HepG2 (cell line): Measurements from ENCODE around the gene UNC5A. TPM values are rescaled to one million over a fixed set of nuclear protein-coding genes. Genes with fewer than 3 reads are reported as not detected.

Source experiments
- ATAC-seq: fragments of 200-7000 bp; cut with Tn5 transposase; 3 replicates; pipeline ENCODE4 v1.9.1; 2020; ENCODE audit warnings: mild to moderate bottlenecking, moderate library complexity
- BruUV-seq: library from RNA; stranded (reverse); fragments of 400-500 nt; replicated peaks from 2 replicates; lab custom pipeline; 2021; lab: Mats Ljungman, UMichigan
- CTCF ChIA-PET: fragments of 300-600 bp; formaldehyde crosslinking; extraction: SDS; loops from one replicate; lab custom pipeline; 2021; ENCODE audit warnings: low total read pairs, inconsistent platforms, low intra/inter-chr PET ratio; lab: Yijun Ruan, JAX
- POLR2A ChIA-PET: fragments of 350-600 bp; sonication (Branson Sonifier 250); formaldehyde crosslinking; loops from one replicate; lab custom pipeline; 2020; ENCODE audit warnings: antibody characterized with exemption, inconsistent platforms; lab: Yijun Ruan, JAX
- DNase-seq: peaks from one replicate; pipeline ENCODE4 v3.0.0-alpha.2; 2015; ENCODE audit warnings: low spot score
- FAIRE-seq: peaks from 3 replicates; lab custom pipeline; 2011; peaks lifted over from hg19 to GRCh38; lab: Jason Lieb, UNC
- H2AFZ ChIP-seq: one replicate; pipeline ENCODE4 v1.6.1; 2011; ENCODE audit warnings: low read length, inconsistent platforms
- H3K27ac ChIP-seq: fragments of 300-600 bp; 3 replicates; pipeline ENCODE4 v1.8.0; 2011; ENCODE audit warnings: mixed run types, mild to moderate bottlenecking, mixed read lengths, low read length, inconsistent platforms; ENCODE audit not compliant: insufficient read depth; ENCODE audit errors: extremely low read length
- H3K27me3 ChIP-seq, 2 experiments: fragments of 200-600 bp in 1 of 2; 2 replicates in 1 of 2; 3 replicates in 1 of 2; pipeline versions ENCODE4 v1.6.0 to v1.8.0; 2011; ENCODE audit warnings: low read length in 2 of 2, mild to moderate bottlenecking in 2 of 2, moderate library complexity in 2 of 2, inconsistent platforms in 1 of 2; ENCODE audit not compliant: insufficient read depth in 2 of 2, control insufficient read depth in 1 of 2
- H3K36me3 ChIP-seq, 2 experiments: fragments of 200-600 bp in 1 of 2; replicated peaks in 1 of 2; 2 replicates in 1 of 2; 3 replicates in 1 of 2; pipeline versions ENCODE4 v1.5.1 to v1.8.0; 2011; ENCODE audit warnings: low read length in 2 of 2, inconsistent platforms in 1 of 2; ENCODE audit not compliant: insufficient read depth in 2 of 2, control insufficient read depth in 1 of 2
- H3K4me1 ChIP-seq: 2 replicates; pipeline ENCODE4 v1.5.1; 2012; ENCODE audit warnings: low read length, inconsistent platforms; ENCODE audit not compliant: insufficient read depth
- H3K4me2 ChIP-seq: 2 replicates; pipeline ENCODE4 v1.6.0; 2011; ENCODE audit warnings: low read depth, low read length, inconsistent platforms
- H3K4me3 ChIP-seq, 3 experiments: fragments of 200-600 bp in 1 of 3; sonication (generic), shearing (Covaris generic) in 1 of 3; replicated peaks in 1 of 3; 2 replicates each; pipeline ENCODE4 v1.5.1; 2011 to 2016; ENCODE audit warnings: low read length in 3 of 3, inconsistent platforms in 2 of 3, low read depth in 2 of 3, mild to moderate bottlenecking in 2 of 3, control low read depth in 1 of 3, mixed read lengths in 1 of 3; ENCODE audit not compliant: insufficient read depth in 1 of 3
- H3K79me2 ChIP-seq: one replicate; pipeline ENCODE4 v1.6.1; 2011; ENCODE audit warnings: low read length, inconsistent platforms; ENCODE audit not compliant: insufficient read depth
- H3K9ac ChIP-seq: 2 replicates; pipeline ENCODE4 v1.6.0; 2011; ENCODE audit warnings: mild to moderate bottlenecking, low read depth, low read length, inconsistent platforms; ENCODE audit not compliant: insufficient read depth
- H3K9me3 ChIP-seq: 2 replicates; pipeline ENCODE4 v1.5.1; 2012; ENCODE audit warnings: mild to moderate bottlenecking, low read length
- H4K20me1 ChIP-seq: 2 replicates; pipeline ENCODE4 v1.6.0; 2011; ENCODE audit warnings: inconsistent platforms, mild to moderate bottlenecking, low read length, moderate library complexity; ENCODE audit not compliant: insufficient read depth
- CAMTA2 ChIP-seq: sonication (generic); formaldehyde crosslinking; IDR thresholded peaks from 2 replicates; pipeline ENCODE4 v1.4.0; 2020; ENCODE audit warnings: mild to moderate bottlenecking, missing genetic modification reagents, borderline replicate concordance
- CEBPG ChIP-seq: IDR thresholded peaks from 2 replicates; pipeline ENCODE4 v1.6.1; 2016
- DNMT3B ChIP-seq: conservative IDR thresholded peaks from 2 replicates; pipeline ENCODE4 v1.6.1; 2016; ENCODE audit warnings: missing biosample characterization, control low read depth
- FOSL2 ChIP-seq: sonication (generic); formaldehyde crosslinking; IDR thresholded peaks from 2 replicates; pipeline ENCODE4 v1.4.0; 2020; ENCODE audit warnings: missing genetic modification reagents
- FUBP1 ChIP-seq: sonication (generic); formaldehyde crosslinking; IDR thresholded peaks from 2 replicates; pipeline ENCODE4 v1.5.1; 2020; ENCODE audit warnings: missing genetic modification reagents, mild to moderate bottlenecking, borderline replicate concordance
- GLI4 ChIP-seq: sonication (generic); formaldehyde crosslinking; IDR thresholded peaks from 2 replicates; pipeline ENCODE4 v1.5.1; 2020; ENCODE audit warnings: missing genetic modification reagents, mild to moderate bottlenecking, moderate library complexity, borderline replicate concordance
- HNF4G ChIP-seq, 2 experiments: sonication (generic) in 1 of 2; formaldehyde crosslinking in 1 of 2; IDR thresholded peaks; 2 replicates each; pipeline versions ENCODE4 v1.4.0 to v1.6.1; 2011 to 2020; ENCODE audit warnings: borderline replicate concordance in 2 of 2, low read depth in 2 of 2, mild to moderate bottlenecking in 2 of 2, low read length in 1 of 2, missing genetic modification reagents in 1 of 2, moderate library complexity in 1 of 2
- IRF9 ChIP-seq: sonication (generic); formaldehyde crosslinking; IDR thresholded peaks from 2 replicates; pipeline ENCODE4 v1.8.0; 2022; ENCODE audit warnings: missing genetic modification reagents, mild to moderate bottlenecking, borderline replicate concordance
- IRX3 ChIP-seq: sonication (generic); formaldehyde crosslinking; IDR thresholded peaks from 2 replicates; pipeline ENCODE4 v1.8.1; 2023; ENCODE audit warnings: mild to moderate bottlenecking, low read depth, missing genetic modification reagents, borderline replicate concordance
- JUN ChIP-seq: sonication (generic); formaldehyde crosslinking; IDR thresholded peaks from 2 replicates; pipeline ENCODE4 v1.4.0; 2020; ENCODE audit warnings: mild to moderate bottlenecking, missing genetic modification reagents
- KAT8 ChIP-seq: IDR thresholded peaks from 2 replicates; pipeline ENCODE4 v1.6.1; 2016; ENCODE audit warnings: missing genetic modification reagents, missing compliant biosample characterization
- NFAT5 ChIP-seq: sonication (generic); formaldehyde crosslinking; IDR thresholded peaks from 2 replicates; pipeline ENCODE4 v1.4.0; 2020; ENCODE audit warnings: missing genetic modification reagents
- SNAPC5 ChIP-seq: sonication (generic); formaldehyde crosslinking; IDR thresholded peaks from 2 replicates; pipeline ENCODE4 v1.8.1; 2023; ENCODE audit warnings: mild to moderate bottlenecking, missing genetic modification reagents, borderline replicate concordance
- SPEN ChIP-seq: sonication (generic); formaldehyde crosslinking; IDR thresholded peaks from 2 replicates; pipeline ENCODE4 v1.5.1; 2020; ENCODE audit warnings: low read depth, mild to moderate bottlenecking, missing genetic modification reagents
- XBP1 ChIP-seq: sonication (generic); formaldehyde crosslinking; IDR thresholded peaks from 2 replicates; pipeline ENCODE4 v1.5.0; 2020; ENCODE audit warnings: missing genetic modification reagents
- ZNF230 ChIP-seq: sonication (generic); formaldehyde crosslinking; IDR thresholded peaks from 2 replicates; pipeline ENCODE4 v1.4.0; 2020; ENCODE audit warnings: mild to moderate bottlenecking, missing genetic modification reagents
- ZNF441 ChIP-seq: sonication (generic); formaldehyde crosslinking; IDR thresholded peaks from 2 replicates; pipeline ENCODE4 v1.7.0; 2021; ENCODE audit warnings: missing genetic modification reagents, borderline replicate concordance
- whole genome bisulfite sequencing: methylation state at CpG from one replicate; pipeline ENCODE4 v1.1.6; 2017; ENCODE audit warnings: low lambda C conversion rate; 5-methylcytosine and 5-hydroxymethylcytosine counted together
- in situ Hi-C: cut with HindIII; loops from 2 replicates; pipeline ENCODE4 v1.10.0; 2017; ENCODE audit warnings: low pct_unique_long_range_greater_than_20kb; ENCODE audit not compliant: extremely low pct_ligation_motif_present
- intact Hi-C: fragments of 100-400 bp; cut with micrococcal nuclease; formaldehyde crosslinking; loops from one replicate; pipeline ENCODE4 v1.10.0; 2022; ENCODE audit not compliant: unreplicated experiment
- polyA plus RNA-seq, 8 experiments: library from polyadenylated mRNA; depleted of rRNA in 3 of 8; stranded (reverse) in 7 of 8; unstranded in 1 of 8; fragments of >200 nt; fragmentation: Illumina TruSeq in 4 of 8; extraction: Trizol in 4 of 8; gene quantifications; 2 replicates each; pipeline versions ENCODE4 v1.2.1 to v1.2.3, GENCODE V29; 2011 to 2016; ENCODE audit warnings: low read depth in 4 of 8, missing spikeins in 1 of 8, mixed read lengths in 1 of 8; ENCODE audit not compliant: insufficient read depth in 1 of 8
- total RNA-seq, 5 experiments: library from RNA; depleted of rRNA; stranded (reverse); fragments of >200 nt; fragmentation: Illumina TruSeq; extraction: Trizol; gene quantifications; 2 replicates each; pipeline ENCODE4 v1.2.3, GENCODE V29; 2016; ENCODE audit warnings: low read depth in 1 of 5

Gene UNC5A
- total and polyA plus RNA-seq, 2 of the 13 experiments (the other 11 are each of a cell fraction or from before 2014, with no cell fraction given) = not detected

- H3K79me2 ChIP-seq = no peaks in the 10 kb centered on the region
- H3K27ac ChIP-seq = no peak overlapping the region
- ATAC-seq (no peak), FAIRE-seq (no peak), DNase-seq (no peak)
- H3K4me3 ChIP-seq = no peak overlapping the region
- H3K4me1 ChIP-seq = peaks cover 22% of the 10 kb centered on the region
- H3K36me3 ChIP-seq = no peaks in the 10 kb centered on the region
- ChIA-PET POLR2A (no interaction called here), CTCF (no interaction called here)
- no peak overlapping the region for H3K4me2 ChIP-seq
- in situ Hi-C loops = no loop called here
- no peaks in the 10 kb centered on the region for H3K9me3 ChIP-seq
- H3K27me3 ChIP-seq = peaks cover 1 to 10% of the 10 kb centered on the region in 2 experiments; a peak in 3 of 5 replicates
- 13% methylated on average over 3 of the region's 4 CpGs for WGBS
- TF ChIP-seq SNAPC5 (CRISPR knock-in tag) (no peak), FUBP1 (CRISPR knock-in tag) (no peak), HNF4G (IDR thresholded peaks at IDR 0.05; ENCODE audit: borderline replicate concordance, low read depth, low read length) (no peak), HNF4G (CRISPR knock-in tag; IDR thresholded peaks at IDR 0.05; ENCODE audit: borderline replicate concordance, low read depth) (no peak), SPEN (CRISPR knock-in tag) (no peak), ZNF441 (CRISPR knock-in tag) (no peak), FOSL2 (CRISPR knock-in tag) (no peak), CAMTA2 (no peak), GLI4 (CRISPR knock-in tag) (no peak), KAT8 (CRISPR knock-in tag) (no peak), XBP1 (CRISPR knock-in tag) (no peak), NFAT5 (CRISPR knock-in tag) (no peak), DNMT3B (CRISPR knock-in tag) (no peak), JUN (CRISPR knock-in tag) (no peak), IRX3 (CRISPR knock-in tag) (no peak), IRF9 (CRISPR knock-in tag) (no peak), ZNF230 (CRISPR knock-in tag) (no peak), CEBPG (CRISPR knock-in tag) (no peak)
- no peak overlapping the region for H3K9ac ChIP-seq
- BruUV-seq = no TSS peak
- no peaks in the 10 kb centered on the region for H4K20me1 ChIP-seq
- intact Hi-C loops = no loop called here
- no peak overlapping the region for H2AFZ ChIP-seq
These were observed 15.6 kb downstream of the UNC5A start for GRCh38 chr5:176825957-176826356.
